ENCODE results near the gene LBHD1.
"Not testable (repeated sequence)": the region's sequence is repeated elsewhere in the genome, so short reads cannot be mapped to it uniquely, and the experiment has no call there.

LBHD1 gene

GRCh38 chr11:62644220-62644619, 27.8 kb downstream of the LBHD1 start:
- in situ Hi-C loops (cut with MboI; ENCODE audit: low pct_unique_long_range_greater_than_20kb, low sequenced_read_pairs): no loop called here

GRCh38 chr11:62632492-62632891, 39.6 kb downstream of the LBHD1 start:
- in situ Hi-C loops (cut with MboI; ENCODE audit: low pct_unique_long_range_greater_than_20kb, low sequenced_read_pairs): no loop called here
- no peak for DNase-seq

More at GRCh38 chr11:62644220-62644619, 27.8 kb downstream of the LBHD1 start:
- DNase-seq: no peak

- DNase-seq: no peak
- in situ Hi-C loops (cut with MboI; ENCODE audit: low pct_unique_long_range_greater_than_20kb, low sequenced_read_pairs): no loop called here
Observed at GRCh38 chr11:62627713-62628112, 44.4 kb downstream of the LBHD1 start.

GRCh38 chr11:62622476-62623089, 49.5 kb downstream of the LBHD1 start:
- DNase-seq: no peak
- in situ Hi-C loops (cut with MboI; ENCODE audit: low pct_unique_long_range_greater_than_20kb, low sequenced_read_pairs): no loop called here

GRCh38 chr11:62621567-62622470, 50.2 kb downstream of the LBHD1 start, which contains the start of gene B3GAT3:
Gene B3GAT3 (minus strand): TSS chr11:62621986. CDS start chr11:62621947, 39 bp downstream.
- in situ Hi-C loops (cut with MboI; ENCODE audit: low pct_unique_long_range_greater_than_20kb, low sequenced_read_pairs): no loop called here
- peak; percentile 97 for DNase-seq

GRCh38 chr11:62621027-62621566, 51.0 kb downstream of the LBHD1 start:
- in situ Hi-C loops (cut with MboI; ENCODE audit: low pct_unique_long_range_greater_than_20kb, low sequenced_read_pairs): no loop called here
- no peak for DNase-seq

GRCh38 chr11:62616957-62617356, 55.1 kb downstream of the LBHD1 start:
- in situ Hi-C loops (cut with MboI; ENCODE audit: low pct_unique_long_range_greater_than_20kb, low sequenced_read_pairs); DNase-seq: not testable (repeated sequence)

GRCh38 chr11:62615521-62615920, 56.5 kb downstream of the LBHD1 start:
- in situ Hi-C loops (cut with MboI; ENCODE audit: low pct_unique_long_range_greater_than_20kb, low sequenced_read_pairs): no loop called here
- no peak for DNase-seq

GRCh38 chr11:62614275-62614674, 57.8 kb downstream of the LBHD1 start:
- no peak for DNase-seq

GRCh38 chr11:62613291-62613778, 58.7 kb downstream of the LBHD1 start:
- DNase-seq: no peak
- in situ Hi-C loops (cut with MboI; ENCODE audit: low pct_unique_long_range_greater_than_20kb, low sequenced_read_pairs): no loop called here

More at GRCh38 chr11:62614275-62614674, 57.8 kb downstream of the LBHD1 start:
- in situ Hi-C loops (cut with MboI; ENCODE audit: low pct_unique_long_range_greater_than_20kb, low sequenced_read_pairs): no loop called here
